Rectal smooth muscle tissue (tissue), 1 donor: ENCODE data around the gene PCED1B.
"Not testable (repeated sequence)": the region's sequence is repeated elsewhere in the genome, so short reads cannot be mapped to it uniquely, and the experiment has no call there.

Experiments used
- H3K27ac ChIP-seq: one replicate; pipeline ENCODE4 v1.7.0; 2013; ENCODE audit warnings: low read depth, low read length, inconsistent platforms
- H3K27me3 ChIP-seq: one replicate; pipeline ENCODE4 v1.7.0; 2013; ENCODE audit warnings: low read length; ENCODE audit not compliant: control insufficient read depth, insufficient read depth
- H3K36me3 ChIP-seq: one replicate; pipeline ENCODE4 v1.7.0; 2013; ENCODE audit warnings: low read length; ENCODE audit not compliant: control insufficient read depth, insufficient read depth
- H3K4me1 ChIP-seq: one replicate; pipeline ENCODE4 v1.7.0; 2013; ENCODE audit warnings: low read length; ENCODE audit not compliant: control insufficient read depth, insufficient read depth
- H3K4me3 ChIP-seq: one replicate; pipeline ENCODE4 v1.7.0; 2013; ENCODE audit warnings: low read length
- H3K9ac ChIP-seq: one replicate; pipeline ENCODE4 v1.7.0; 2013; ENCODE audit warnings: low read length

PCED1B gene

DNA sequence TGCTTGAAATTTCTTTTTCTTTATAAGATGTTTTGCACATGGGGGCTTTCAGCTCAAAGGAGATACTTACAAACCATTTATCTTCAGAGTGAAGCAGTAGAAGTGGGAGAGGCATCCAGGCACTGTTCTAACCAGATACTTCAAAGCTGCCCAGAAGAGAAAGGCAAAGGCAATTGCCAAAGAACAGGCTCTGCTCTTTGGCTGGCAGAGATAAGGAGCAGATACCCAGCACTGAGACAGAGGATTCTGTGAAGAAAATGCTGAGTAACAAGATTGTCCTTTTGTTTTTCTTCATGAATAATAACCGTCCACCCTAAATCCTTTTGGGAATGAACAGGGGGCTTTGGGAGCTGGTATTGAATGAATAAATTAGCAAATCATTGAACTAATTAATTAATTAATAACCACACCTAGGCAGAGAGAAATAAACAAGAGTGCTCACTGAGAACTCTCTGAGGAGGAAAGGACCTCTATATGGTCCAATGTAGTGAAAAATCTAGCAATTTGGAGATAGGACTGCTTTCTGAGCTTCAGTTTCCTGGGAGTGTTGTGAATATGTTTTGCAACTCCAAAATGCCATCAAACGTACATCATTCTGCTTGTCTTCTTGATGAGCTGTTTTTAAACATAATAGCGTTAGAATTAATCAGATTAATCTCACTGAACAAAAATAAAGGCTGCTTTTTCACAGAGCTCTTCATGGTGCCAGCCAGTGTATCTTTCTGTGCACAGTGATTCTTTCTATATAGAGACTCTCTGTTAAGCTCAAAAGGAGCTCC lies 193.2 kb downstream of the PCED1B start:
- H3K4me1 ChIP-seq: peaks cover 6% of the 10 kb centered on the region
- no peak overlapping the region for H3K9ac ChIP-seq
- H3K27ac ChIP-seq: no peak overlapping the region
- no peaks in the 10 kb centered on the region for H3K36me3 ChIP-seq
- no peak overlapping the region for H3K4me3 ChIP-seq
- no peaks in the 10 kb centered on the region for H3K27me3 ChIP-seq

DNA sequence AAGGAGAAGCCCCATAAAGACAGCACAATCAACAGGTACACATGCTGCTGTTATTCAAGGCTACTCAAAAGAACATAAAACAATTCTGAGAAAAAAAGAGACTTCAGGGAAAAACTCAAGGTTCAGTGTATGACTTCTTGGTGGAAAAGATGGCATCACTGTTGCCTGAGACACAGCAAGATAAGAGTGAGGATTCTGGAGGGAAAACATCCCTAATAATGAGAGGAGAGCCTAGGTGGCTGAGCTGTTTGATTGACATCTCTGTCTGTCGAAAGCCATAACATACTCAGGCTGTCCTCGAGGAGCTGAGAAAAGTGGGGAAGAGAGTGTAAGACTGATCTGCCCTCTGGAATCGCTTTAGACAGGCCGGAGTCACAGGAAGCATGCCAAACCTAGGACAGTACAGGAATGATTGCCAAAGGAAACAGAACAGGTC lies 193.8 kb downstream of the PCED1B start:
- Histone ChIP-seq H3K27me3 (no peaks in the 10 kb centered on the region), H3K4me1 (peaks cover 6% of the 10 kb centered on the region), H3K9ac (no peak overlapping the region), H3K27ac (no peak overlapping the region), H3K36me3 (no peaks in the 10 kb centered on the region), H3K4me3 (no peak overlapping the region)

DNA sequence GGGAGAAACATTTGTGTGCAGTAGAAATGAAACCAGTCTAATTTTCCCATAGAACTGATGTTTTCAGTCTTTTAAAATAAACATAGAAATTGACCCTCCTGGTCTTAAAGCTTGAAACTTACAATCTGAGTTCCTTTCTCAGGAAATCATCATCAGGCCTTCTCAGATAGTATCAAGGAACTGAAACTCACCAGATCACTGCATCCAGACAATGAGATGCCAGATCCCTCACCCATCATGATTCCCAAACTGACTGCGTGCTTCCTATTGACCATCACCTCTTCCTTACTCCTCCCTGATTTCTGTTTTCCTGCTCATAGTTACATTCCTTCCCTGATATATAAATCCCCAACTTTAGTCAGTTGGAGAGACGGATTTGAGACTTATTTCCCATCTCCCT lies 195.3 kb downstream of the PCED1B start:
- no peak overlapping the region for H3K27ac ChIP-seq
- H3K4me3 ChIP-seq: no peak overlapping the region
- peaks cover 6% of the 10 kb centered on the region for H3K4me1 ChIP-seq
- H3K9ac ChIP-seq: no peak overlapping the region
- H3K36me3 ChIP-seq: no peaks in the 10 kb centered on the region
- H3K27me3 ChIP-seq: no peaks in the 10 kb centered on the region

GRCh38 chr12:47276253-47276620 lies 196.8 kb downstream of the PCED1B start:
- Histone ChIP-seq H3K4me1 (peaks cover 6% of the 10 kb centered on the region), H3K9ac (no peak overlapping the region), H3K27ac (no peak overlapping the region)

GRCh38 chr12:47276621-47277309 lies 197.3 kb downstream of the PCED1B start:
- Histone ChIP-seq H3K36me3 (no peaks in the 10 kb centered on the region), H3K27ac (peak overlapping the region; percentile 11), H3K4me1 (peaks cover 6% of the 10 kb centered on the region), H3K4me3 (no peak overlapping the region), H3K27me3 (no peaks in the 10 kb centered on the region), H3K9ac (no peak overlapping the region)

More at GRCh38 chr12:47276253-47276620, 196.8 kb downstream of the PCED1B start:
- Histone ChIP-seq H3K4me3 (no peak overlapping the region), H3K36me3 (no peaks in the 10 kb centered on the region), H3K27me3 (no peaks in the 10 kb centered on the region)

GRCh38 chr12:47277972-47278448 lies 198.6 kb downstream of the PCED1B start:
- H3K4me1 ChIP-seq: peaks cover 6% of the 10 kb centered on the region
- H3K9ac ChIP-seq: no peak overlapping the region
- no peak overlapping the region for H3K27ac ChIP-seq
- no peaks in the 10 kb centered on the region for H3K36me3 ChIP-seq
- no peaks in the 10 kb centered on the region for H3K27me3 ChIP-seq
- no peak overlapping the region for H3K4me3 ChIP-seq

DNA sequence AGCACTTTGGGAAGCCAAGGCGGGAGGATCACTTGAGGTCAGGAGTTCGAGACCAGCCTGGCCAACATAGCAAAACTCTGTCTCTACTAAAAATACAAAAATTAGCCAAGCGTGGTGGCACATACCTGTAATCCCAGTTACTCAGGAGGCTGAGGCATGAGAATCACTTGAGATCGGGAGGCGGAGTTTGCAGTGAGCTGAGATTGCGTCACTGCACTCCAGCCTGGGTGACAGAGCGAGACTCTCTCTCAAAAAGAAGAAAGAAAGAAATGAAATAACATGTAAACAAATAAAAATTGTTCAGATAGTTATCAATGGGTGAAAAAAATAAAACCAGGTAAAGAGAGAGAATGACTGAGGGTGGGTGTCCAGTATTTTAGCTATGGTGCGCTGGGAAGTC lies 200.3 kb downstream of the PCED1B start:
- H3K27me3 ChIP-seq, H3K9ac ChIP-seq, H3K27ac ChIP-seq, H3K4me1 ChIP-seq, H3K36me3 ChIP-seq, H3K4me3 ChIP-seq: not testable (repeated sequence)

DNA sequence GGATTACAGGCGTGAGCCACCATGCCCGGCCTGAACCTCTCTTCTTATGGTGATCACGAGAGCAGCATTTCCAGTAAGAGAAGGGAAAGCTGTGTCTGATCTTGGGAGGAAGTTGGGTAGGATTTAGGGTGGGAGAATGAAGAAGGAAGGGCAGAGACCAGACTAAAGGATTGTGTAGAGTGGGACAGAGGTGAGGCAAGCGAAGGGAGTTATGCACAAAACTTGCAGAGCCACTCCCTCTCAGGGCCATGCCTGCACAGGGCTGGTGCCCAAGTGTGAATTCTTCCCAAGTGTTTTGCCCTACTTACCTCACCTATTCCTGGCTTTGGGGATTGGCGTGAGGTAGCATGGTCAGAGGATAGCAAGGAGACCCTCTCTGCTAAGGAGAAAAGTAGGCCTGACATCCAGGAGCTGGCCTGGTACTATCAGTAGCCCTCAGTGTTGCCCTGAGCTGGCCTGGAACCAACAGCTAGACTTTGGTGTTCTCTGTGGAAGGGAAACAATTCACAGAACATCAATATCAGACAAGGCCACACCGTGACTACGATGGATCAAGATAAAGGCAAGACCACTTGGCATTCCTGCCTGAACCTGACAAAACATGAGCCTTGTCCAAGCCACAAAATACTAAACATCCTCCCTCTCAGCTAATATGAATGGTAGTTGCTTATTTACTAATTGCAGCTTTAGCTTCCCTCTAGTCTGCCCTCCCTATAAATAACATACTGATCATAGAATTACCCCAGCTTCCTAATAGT lies 201.3 kb downstream of the PCED1B start:
- Histone ChIP-seq H3K9ac (no peak overlapping the region), H3K4me3 (no peak overlapping the region), H3K4me1 (peaks cover 6% of the 10 kb centered on the region), H3K36me3 (no peaks in the 10 kb centered on the region), H3K27ac (no peak overlapping the region), H3K27me3 (no peaks in the 10 kb centered on the region)

DNA sequence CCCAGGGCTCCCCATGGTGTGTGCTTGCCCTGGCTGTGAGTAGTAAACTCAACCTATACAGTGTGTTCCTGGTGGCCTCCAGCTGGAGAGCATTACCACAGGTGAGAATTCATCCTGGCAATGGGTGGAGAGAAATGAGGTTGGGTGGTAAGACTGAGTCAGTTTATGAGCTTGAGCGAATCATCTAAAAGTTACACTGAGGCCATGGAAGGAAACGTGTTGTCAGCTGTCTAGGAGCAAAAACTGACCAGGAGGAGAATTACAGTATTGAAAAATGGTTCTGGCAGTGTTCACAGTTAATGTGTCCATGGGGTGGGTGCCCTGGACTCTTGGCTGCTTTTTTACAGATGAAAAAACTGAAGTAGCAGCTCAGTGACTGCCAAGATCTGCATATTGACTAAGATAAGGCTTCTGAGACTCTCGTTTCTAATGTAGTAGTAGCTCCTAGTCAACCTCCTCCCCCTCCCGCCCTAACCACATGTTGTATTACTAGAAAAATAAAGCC lies 202.3 kb downstream of the PCED1B start:
- Histone ChIP-seq H3K27me3 (no peaks in the 10 kb centered on the region), H3K27ac (no peak overlapping the region), H3K4me1 (peaks cover 4% of the 10 kb centered on the region), H3K9ac (no peak overlapping the region), H3K36me3 (no peaks in the 10 kb centered on the region), H3K4me3 (no peak overlapping the region)

- H3K4me1 ChIP-seq: peaks cover 1% of the 10 kb centered on the region
- H3K27me3 ChIP-seq: no peaks in the 10 kb centered on the region
- no peak overlapping the region for H3K4me3 ChIP-seq
- H3K27ac ChIP-seq: no peak overlapping the region
- no peaks in the 10 kb centered on the region for H3K36me3 ChIP-seq
- H3K9ac ChIP-seq: no peak overlapping the region
Observed at GRCh38 chr12:47282206-47282605, 202.8 kb downstream of the PCED1B start.
